HepG2 (cell line): Measurements from ENCODE around the gene SETD5. TPM values are rescaled to one million over a fixed set of nuclear protein-coding genes. Genes with fewer than 3 reads are reported as not detected.

Experiments
- ATAC-seq: fragments of 200-7000 bp; cut with Tn5 transposase; 3 replicates; pipeline ENCODE4 v1.9.1; 2020; ENCODE audit warnings: mild to moderate bottlenecking, moderate library complexity
- BruUV-seq: library from RNA; stranded (reverse); fragments of 400-500 nt; replicated peaks from 2 replicates; lab custom pipeline; 2021; lab: Mats Ljungman, UMichigan
- CTCF ChIA-PET: fragments of 300-600 bp; formaldehyde crosslinking; extraction: SDS; loops from one replicate; lab custom pipeline; 2021; ENCODE audit warnings: low total read pairs, inconsistent platforms, low intra/inter-chr PET ratio; lab: Yijun Ruan, JAX
- POLR2A ChIA-PET: fragments of 350-600 bp; sonication (Branson Sonifier 250); formaldehyde crosslinking; loops from one replicate; lab custom pipeline; 2020; ENCODE audit warnings: antibody characterized with exemption, inconsistent platforms; lab: Yijun Ruan, JAX
- DNase-seq: peaks from one replicate; pipeline ENCODE4 v3.0.0-alpha.2; 2015; ENCODE audit warnings: low spot score
- FAIRE-seq: peaks from 3 replicates; lab custom pipeline; 2011; peaks lifted over from hg19 to GRCh38; lab: Jason Lieb, UNC
- H2AFZ ChIP-seq: one replicate; pipeline ENCODE4 v1.6.1; 2011; ENCODE audit warnings: low read length, inconsistent platforms
- H3K27ac ChIP-seq: fragments of 300-600 bp; 3 replicates; pipeline ENCODE4 v1.8.0; 2011; ENCODE audit warnings: mixed run types, mild to moderate bottlenecking, mixed read lengths, low read length, inconsistent platforms; ENCODE audit not compliant: insufficient read depth; ENCODE audit errors: extremely low read length
- H3K27me3 ChIP-seq, 2 experiments: fragments of 200-600 bp in 1 of 2; 2 replicates in 1 of 2; 3 replicates in 1 of 2; pipeline versions ENCODE4 v1.6.0 to v1.8.0; 2011; ENCODE audit warnings: low read length in 2 of 2, mild to moderate bottlenecking in 2 of 2, moderate library complexity in 2 of 2, inconsistent platforms in 1 of 2; ENCODE audit not compliant: insufficient read depth in 2 of 2, control insufficient read depth in 1 of 2
- H3K36me3 ChIP-seq, 2 experiments: fragments of 200-600 bp in 1 of 2; replicated peaks in 1 of 2; 2 replicates in 1 of 2; 3 replicates in 1 of 2; pipeline versions ENCODE4 v1.5.1 to v1.8.0; 2011; ENCODE audit warnings: low read length in 2 of 2, inconsistent platforms in 1 of 2; ENCODE audit not compliant: insufficient read depth in 2 of 2, control insufficient read depth in 1 of 2
- H3K4me1 ChIP-seq: 2 replicates; pipeline ENCODE4 v1.5.1; 2012; ENCODE audit warnings: low read length, inconsistent platforms; ENCODE audit not compliant: insufficient read depth
- H3K4me2 ChIP-seq: 2 replicates; pipeline ENCODE4 v1.6.0; 2011; ENCODE audit warnings: low read depth, low read length, inconsistent platforms
- H3K4me3 ChIP-seq, 3 experiments: fragments of 200-600 bp in 1 of 3; sonication (generic), shearing (Covaris generic) in 1 of 3; replicated peaks in 1 of 3; 2 replicates each; pipeline ENCODE4 v1.5.1; 2011 to 2016; ENCODE audit warnings: low read length in 3 of 3, inconsistent platforms in 2 of 3, low read depth in 2 of 3, mild to moderate bottlenecking in 2 of 3, control low read depth in 1 of 3, mixed read lengths in 1 of 3; ENCODE audit not compliant: insufficient read depth in 1 of 3
- H3K79me2 ChIP-seq: one replicate; pipeline ENCODE4 v1.6.1; 2011; ENCODE audit warnings: low read length, inconsistent platforms; ENCODE audit not compliant: insufficient read depth
- H3K9ac ChIP-seq: 2 replicates; pipeline ENCODE4 v1.6.0; 2011; ENCODE audit warnings: mild to moderate bottlenecking, low read depth, low read length, inconsistent platforms; ENCODE audit not compliant: insufficient read depth
- H3K9me3 ChIP-seq: 2 replicates; pipeline ENCODE4 v1.5.1; 2012; ENCODE audit warnings: mild to moderate bottlenecking, low read length
- H4K20me1 ChIP-seq: 2 replicates; pipeline ENCODE4 v1.6.0; 2011; ENCODE audit warnings: inconsistent platforms, mild to moderate bottlenecking, low read length, moderate library complexity; ENCODE audit not compliant: insufficient read depth
- FOXM1 ChIP-seq: sonication (generic); formaldehyde crosslinking; IDR thresholded peaks from 2 replicates; pipeline ENCODE4 v1.5.0; 2020; ENCODE audit warnings: missing genetic modification reagents
- KLF11 ChIP-seq: IDR thresholded peaks from 2 replicates; pipeline ENCODE4 v1.6.1; 2016; ENCODE audit warnings: missing compliant biosample characterization
- KLF9 ChIP-seq: IDR thresholded peaks from 2 replicates; pipeline ENCODE4 v1.6.1; 2016; ENCODE audit warnings: low read depth
- TBL1XR1 ChIP-seq: fragments of 150-350 bp; IDR thresholded peaks from 2 replicates; pipeline ENCODE4 v1.6.1; 2014; ENCODE audit warnings: borderline replicate concordance, low read length; ENCODE audit not compliant: partially characterized antibody
- WGBS: methylation state at CpG from one replicate; pipeline ENCODE4 v1.1.6; 2017; ENCODE audit warnings: low lambda C conversion rate; 5-methylcytosine and 5-hydroxymethylcytosine counted together
- in situ Hi-C: cut with HindIII; loops from 2 replicates; pipeline ENCODE4 v1.10.0; 2017; ENCODE audit warnings: low pct_unique_long_range_greater_than_20kb; ENCODE audit not compliant: extremely low pct_ligation_motif_present
- intact Hi-C: fragments of 100-400 bp; cut with micrococcal nuclease; formaldehyde crosslinking; loops from one replicate; pipeline ENCODE4 v1.10.0; 2022; ENCODE audit not compliant: unreplicated experiment
- polyA plus RNA-seq, 8 experiments: library from polyadenylated mRNA; depleted of rRNA in 3 of 8; stranded (reverse) in 7 of 8; unstranded in 1 of 8; fragments of >200 nt; fragmentation: Illumina TruSeq in 4 of 8; extraction: Trizol in 4 of 8; gene quantifications; 2 replicates each; pipeline versions ENCODE4 v1.2.1 to v1.2.3, GENCODE V29; 2011 to 2016; ENCODE audit warnings: low read depth in 4 of 8, missing spikeins in 1 of 8, mixed read lengths in 1 of 8; ENCODE audit not compliant: insufficient read depth in 1 of 8
- total RNA-seq, 5 experiments: library from RNA; depleted of rRNA; stranded (reverse); fragments of >200 nt; fragmentation: Illumina TruSeq; extraction: Trizol; gene quantifications; 2 replicates each; pipeline ENCODE4 v1.2.3, GENCODE V29; 2016; ENCODE audit warnings: low read depth in 1 of 5
- TF ChIP-seq, protein P1 (sequence below): IDR thresholded peaks from 2 replicates; pipeline ENCODE4 v1.6.1; 2012; ENCODE audit warnings: low read length, improper control_type of control experiment
- TF ChIP-seq, protein P2 (sequence below): sonication (generic); formaldehyde crosslinking; IDR thresholded peaks from 2 replicates; pipeline ENCODE4 v1.8.0; 2022; ENCODE audit warnings: mild to moderate bottlenecking, missing genetic modification reagents; ENCODE audit not compliant: insufficient replicate concordance
- TF ChIP-seq, protein P3 (sequence below): sonication (generic); formaldehyde crosslinking; IDR thresholded peaks from 2 replicates; pipeline ENCODE4 v1.4.0; 2020; ENCODE audit warnings: missing genetic modification reagents
- TF ChIP-seq, protein P4 (sequence below): sonication (generic); formaldehyde crosslinking; IDR thresholded peaks from 2 replicates; pipeline ENCODE4 v1.5.0; 2020; ENCODE audit warnings: mild to moderate bottlenecking, missing genetic modification reagents, borderline replicate concordance

SETD5 gene
- total and polyA plus RNA-seq, 2 of the 13 experiments (the other 11 are each of a cell fraction or from before 2014, with no cell fraction given) = 46.8 to 95.8 TPM

DNA sequence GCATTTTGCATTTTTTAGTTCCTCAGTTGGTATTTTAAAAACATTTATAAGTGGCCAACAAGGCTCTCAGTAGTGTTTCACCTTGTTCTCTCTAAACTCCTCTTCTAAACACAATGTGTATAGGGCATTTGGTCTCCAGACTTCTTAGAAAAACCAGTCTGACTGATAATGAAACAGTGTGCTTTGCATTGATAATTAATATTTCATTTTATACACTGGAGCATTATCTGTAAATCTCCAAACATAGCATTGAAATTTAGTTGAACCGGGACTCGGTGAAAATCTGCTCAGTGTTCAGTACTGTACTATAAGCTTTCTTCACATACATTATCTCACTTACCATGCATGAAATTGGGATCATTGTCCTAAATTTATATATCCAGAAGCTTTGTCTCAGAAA is 53.6 kb downstream of the SETD5 start:
- ChIA-PET CTCF (no interaction called here), POLR2A (no interaction called here)
- FAIRE-seq (no peak), DNase-seq (no peak), ATAC-seq (no peak)
- Histone ChIP-seq H3K27ac (no peak overlapping the region), H3K4me1 (no peaks in the 10 kb centered on the region), H3K36me3 (peaks cover 26 to 92% of the 10 kb centered on the region in 2 experiments), H3K79me2 (peaks cover 5% of the 10 kb centered on the region), H3K9me3 (no peaks in the 10 kb centered on the region), H2AFZ (no peak overlapping the region), H3K27me3 (no peaks in the 10 kb centered on the region), H3K9ac (no peak overlapping the region), H3K4me3 (no peak overlapping the region), H4K20me1 (no peaks in the 10 kb centered on the region), H3K4me2 (no peak overlapping the region)
- in situ Hi-C loops = no loop called here
- intact Hi-C loops = no loop called here
- 100% methylated on average over 2 of the region's 2 CpGs for WGBS
- no TSS peak for BruUV-seq
- TF ChIP-seq, protein P1, sequence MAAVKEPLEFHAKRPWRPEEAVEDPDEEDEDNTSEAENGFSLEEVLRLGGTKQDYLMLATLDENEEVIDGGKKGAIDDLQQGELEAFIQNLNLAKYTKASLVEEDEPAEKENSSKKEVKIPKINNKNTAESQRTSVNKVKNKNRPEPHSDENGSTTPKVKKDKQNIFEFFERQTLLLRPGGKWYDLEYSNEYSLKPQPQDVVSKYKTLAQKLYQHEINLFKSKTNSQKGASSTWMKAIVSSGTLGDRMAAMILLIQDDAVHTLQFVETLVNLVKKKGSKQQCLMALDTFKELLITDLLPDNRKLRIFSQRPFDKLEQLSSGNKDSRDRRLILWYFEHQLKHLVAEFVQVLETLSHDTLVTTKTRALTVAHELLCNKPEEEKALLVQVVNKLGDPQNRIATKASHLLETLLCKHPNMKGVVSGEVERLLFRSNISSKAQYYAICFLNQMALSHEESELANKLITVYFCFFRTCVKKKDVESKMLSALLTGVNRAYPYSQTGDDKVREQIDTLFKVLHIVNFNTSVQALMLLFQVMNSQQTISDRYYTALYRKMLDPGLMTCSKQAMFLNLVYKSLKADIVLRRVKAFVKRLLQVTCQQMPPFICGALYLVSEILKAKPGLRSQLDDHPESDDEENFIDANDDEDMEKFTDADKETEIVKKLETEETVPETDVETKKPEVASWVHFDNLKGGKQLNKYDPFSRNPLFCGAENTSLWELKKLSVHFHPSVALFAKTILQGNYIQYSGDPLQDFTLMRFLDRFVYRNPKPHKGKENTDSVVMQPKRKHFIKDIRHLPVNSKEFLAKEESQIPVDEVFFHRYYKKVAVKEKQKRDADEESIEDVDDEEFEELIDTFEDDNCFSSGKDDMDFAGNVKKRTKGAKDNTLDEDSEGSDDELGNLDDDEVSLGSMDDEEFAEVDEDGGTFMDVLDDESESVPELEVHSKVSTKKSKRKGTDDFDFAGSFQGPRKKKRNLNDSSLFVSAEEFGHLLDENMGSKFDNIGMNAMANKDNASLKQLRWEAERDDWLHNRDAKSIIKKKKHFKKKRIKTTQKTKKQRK = no peak
- TF ChIP-seq, protein P2, sequence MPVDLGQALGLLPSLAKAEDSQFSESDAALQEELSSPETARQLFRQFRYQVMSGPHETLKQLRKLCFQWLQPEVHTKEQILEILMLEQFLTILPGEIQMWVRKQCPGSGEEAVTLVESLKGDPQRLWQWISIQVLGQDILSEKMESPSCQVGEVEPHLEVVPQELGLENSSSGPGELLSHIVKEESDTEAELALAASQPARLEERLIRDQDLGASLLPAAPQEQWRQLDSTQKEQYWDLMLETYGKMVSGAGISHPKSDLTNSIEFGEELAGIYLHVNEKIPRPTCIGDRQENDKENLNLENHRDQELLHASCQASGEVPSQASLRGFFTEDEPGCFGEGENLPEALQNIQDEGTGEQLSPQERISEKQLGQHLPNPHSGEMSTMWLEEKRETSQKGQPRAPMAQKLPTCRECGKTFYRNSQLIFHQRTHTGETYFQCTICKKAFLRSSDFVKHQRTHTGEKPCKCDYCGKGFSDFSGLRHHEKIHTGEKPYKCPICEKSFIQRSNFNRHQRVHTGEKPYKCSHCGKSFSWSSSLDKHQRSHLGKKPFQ (CRISPR knock-in tag) = no peak
- TF ChIP-seq, protein P3, sequence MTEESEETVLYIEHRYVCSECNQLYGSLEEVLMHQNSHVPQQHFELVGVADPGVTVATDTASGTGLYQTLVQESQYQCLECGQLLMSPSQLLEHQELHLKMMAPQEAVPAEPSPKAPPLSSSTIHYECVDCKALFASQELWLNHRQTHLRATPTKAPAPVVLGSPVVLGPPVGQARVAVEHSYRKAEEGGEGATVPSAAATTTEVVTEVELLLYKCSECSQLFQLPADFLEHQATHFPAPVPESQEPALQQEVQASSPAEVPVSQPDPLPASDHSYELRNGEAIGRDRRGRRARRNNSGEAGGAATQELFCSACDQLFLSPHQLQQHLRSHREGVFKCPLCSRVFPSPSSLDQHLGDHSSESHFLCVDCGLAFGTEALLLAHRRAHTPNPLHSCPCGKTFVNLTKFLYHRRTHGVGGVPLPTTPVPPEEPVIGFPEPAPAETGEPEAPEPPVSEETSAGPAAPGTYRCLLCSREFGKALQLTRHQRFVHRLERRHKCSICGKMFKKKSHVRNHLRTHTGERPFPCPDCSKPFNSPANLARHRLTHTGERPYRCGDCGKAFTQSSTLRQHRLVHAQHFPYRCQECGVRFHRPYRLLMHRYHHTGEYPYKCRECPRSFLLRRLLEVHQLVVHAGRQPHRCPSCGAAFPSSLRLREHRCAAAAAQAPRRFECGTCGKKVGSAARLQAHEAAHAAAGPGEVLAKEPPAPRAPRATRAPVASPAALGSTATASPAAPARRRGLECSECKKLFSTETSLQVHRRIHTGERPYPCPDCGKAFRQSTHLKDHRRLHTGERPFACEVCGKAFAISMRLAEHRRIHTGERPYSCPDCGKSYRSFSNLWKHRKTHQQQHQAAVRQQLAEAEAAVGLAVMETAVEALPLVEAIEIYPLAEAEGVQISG = no peak
- TF ChIP-seq, protein P4, sequence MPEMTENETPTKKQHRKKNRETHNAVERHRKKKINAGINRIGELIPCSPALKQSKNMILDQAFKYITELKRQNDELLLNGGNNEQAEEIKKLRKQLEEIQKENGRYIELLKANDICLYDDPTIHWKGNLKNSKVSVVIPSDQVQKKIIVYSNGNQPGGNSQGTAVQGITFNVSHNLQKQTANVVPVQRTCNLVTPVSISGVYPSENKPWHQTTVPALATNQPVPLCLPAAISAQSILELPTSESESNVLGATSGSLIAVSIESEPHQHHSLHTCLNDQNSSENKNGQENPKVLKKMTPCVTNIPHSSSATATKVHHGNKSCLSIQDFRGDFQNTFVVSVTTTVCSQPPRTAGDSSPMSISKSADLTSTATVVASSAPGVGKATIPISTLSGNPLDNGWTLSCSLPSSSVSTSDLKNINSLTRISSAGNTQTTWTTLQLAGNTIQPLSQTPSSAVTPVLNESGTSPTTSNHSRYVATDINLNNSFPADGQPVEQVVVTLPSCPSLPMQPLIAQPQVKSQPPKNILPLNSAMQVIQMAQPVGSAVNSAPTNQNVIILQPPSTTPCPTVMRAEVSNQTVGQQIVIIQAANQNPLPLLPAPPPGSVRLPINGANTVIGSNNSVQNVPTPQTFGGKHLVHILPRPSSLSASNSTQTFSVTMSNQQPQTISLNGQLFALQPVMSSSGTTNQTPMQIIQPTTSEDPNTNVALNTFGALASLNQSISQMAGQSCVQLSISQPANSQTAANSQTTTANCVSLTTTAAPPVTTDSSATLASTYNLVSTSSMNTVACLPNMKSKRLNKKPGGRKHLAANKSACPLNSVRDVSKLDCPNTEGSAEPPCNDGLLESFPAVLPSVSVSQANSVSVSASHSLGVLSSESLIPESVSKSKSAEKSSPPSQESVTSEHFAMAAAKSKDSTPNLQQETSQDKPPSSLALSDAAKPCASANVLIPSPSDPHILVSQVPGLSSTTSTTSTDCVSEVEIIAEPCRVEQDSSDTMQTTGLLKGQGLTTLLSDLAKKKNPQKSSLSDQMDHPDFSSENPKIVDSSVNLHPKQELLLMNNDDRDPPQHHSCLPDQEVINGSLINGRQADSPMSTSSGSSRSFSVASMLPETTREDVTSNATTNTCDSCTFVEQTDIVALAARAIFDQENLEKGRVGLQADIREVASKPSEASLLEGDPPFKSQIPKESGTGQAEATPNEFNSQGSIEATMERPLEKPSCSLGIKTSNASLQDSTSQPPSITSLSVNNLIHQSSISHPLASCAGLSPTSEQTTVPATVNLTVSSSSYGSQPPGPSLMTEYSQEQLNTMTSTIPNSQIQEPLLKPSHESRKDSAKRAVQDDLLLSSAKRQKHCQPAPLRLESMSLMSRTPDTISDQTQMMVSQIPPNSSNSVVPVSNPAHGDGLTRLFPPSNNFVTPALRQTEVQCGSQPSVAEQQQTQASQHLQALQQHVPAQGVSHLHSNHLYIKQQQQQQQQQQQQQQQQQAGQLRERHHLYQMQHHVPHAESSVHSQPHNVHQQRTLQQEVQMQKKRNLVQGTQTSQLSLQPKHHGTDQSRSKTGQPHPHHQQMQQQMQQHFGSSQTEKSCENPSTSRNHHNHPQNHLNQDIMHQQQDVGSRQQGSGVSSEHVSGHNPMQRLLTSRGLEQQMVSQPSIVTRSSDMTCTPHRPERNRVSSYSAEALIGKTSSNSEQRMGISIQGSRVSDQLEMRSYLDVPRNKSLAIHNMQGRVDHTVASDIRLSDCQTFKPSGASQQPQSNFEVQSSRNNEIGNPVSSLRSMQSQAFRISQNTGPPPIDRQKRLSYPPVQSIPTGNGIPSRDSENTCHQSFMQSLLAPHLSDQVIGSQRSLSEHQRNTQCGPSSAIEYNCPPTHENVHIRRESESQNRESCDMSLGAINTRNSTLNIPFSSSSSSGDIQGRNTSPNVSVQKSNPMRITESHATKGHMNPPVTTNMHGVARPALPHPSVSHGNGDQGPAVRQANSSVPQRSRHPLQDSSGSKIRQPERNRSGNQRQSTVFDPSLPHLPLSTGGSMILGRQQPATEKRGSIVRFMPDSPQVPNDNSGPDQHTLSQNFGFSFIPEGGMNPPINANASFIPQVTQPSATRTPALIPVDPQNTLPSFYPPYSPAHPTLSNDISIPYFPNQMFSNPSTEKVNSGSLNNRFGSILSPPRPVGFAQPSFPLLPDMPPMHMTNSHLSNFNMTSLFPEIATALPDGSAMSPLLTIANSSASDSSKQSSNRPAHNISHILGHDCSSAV (CRISPR knock-in tag) = no peak
- TF ChIP-seq KLF11 (CRISPR knock-in tag) = no peak
- no peak for TF ChIP-seq KLF9 (CRISPR knock-in tag)
- no peak for TF ChIP-seq FOXM1 (CRISPR knock-in tag)
- TF ChIP-seq TBL1XR1 = no peak
